ENCODE measurements around the gene BDP1.
"Not testable (repeated sequence)": the region's sequence is repeated elsewhere in the genome, so short reads cannot be mapped to it uniquely, and the experiment has no call there.

GRCh38 chr5:71446540-71447216 is 8.8 kb upstream of the BDP1 start:
- TF ChIP-seq CTCF, POLR2A (IDR thresholded peaks at IDR 0.05): not testable (repeated sequence)
